Measurements from ENCODE around the gene STUB1. TPM values are rescaled to one million over a fixed set of nuclear protein-coding genes. Genes with fewer than 3 reads are reported as not detected.

Gene STUB1
- total and polyA plus RNA-seq, 2 of the 8 experiments (the other 6 are each of a cell fraction or from before 2014, with no cell fraction given), result 89.9 to 103 TPM

DNA sequence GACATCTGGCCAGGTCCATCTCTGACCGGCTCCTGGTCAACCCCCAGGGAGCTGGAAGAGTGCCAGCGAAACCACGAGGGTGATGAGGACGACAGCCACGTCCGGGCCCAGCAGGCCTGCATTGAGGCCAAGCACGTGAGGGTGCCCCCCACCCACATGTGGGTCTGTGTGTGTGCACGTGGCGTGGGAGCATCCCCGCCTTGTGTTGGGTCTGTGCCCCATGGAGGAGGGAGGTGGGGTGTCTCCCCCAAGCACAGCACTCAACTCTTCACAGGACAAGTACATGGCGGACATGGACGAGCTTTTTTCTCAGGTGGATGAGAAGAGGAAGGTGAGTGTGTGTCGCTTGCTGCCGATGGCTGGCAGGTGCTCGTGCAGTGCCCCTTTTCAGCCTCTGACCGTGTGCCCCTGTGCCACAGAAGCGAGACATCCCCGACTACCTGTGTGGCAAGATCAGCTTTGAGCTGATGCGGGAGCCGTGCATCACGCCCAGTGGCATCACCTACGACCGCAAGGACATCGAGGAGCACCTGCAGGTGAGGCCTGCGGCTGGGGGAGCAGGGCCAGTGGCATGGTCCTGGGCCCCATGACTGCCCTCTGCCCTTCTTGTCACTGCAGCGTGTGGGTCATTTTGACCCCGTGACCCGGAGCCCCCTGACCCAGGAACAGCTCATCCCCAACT is 1.7 kb downstream of the STUB1 start (continued):
- no peak for TF ChIP-seq RAD21 (IDR thresholded peaks at IDR 0.05 in 1 of 2, conservative IDR thresholded peaks at IDR 0.05 in 1 of 2; ENCODE audit: low read depth in 2 of 2, low read length in 2 of 2)
- TF ChIP-seq TEAD4 (IDR thresholded peaks at IDR 0.05; ENCODE audit: low read depth, low read length), result no peak
- TF ChIP-seq GABPA (IDR thresholded peaks at IDR 0.05; ENCODE audit: borderline replicate concordance, insufficient read depth, low read length), result no peak
